HG03060 (cell line): Measurements from ENCODE around the gene SLC25A19.
"Not testable (repeated sequence)": the region's sequence is repeated elsewhere in the genome, so short reads cannot be mapped to it uniquely, and the experiment has no call there.

Experiments used
- ATAC-seq: cut with Tn5 transposase; IDR thresholded peaks from one replicate; pipeline ENCODE4 v1.9.1; 2021; ENCODE audit warnings: low read depth, moderate number of reproducible peaks; ENCODE audit not compliant: unreplicated experiment

The SLC25A19 gene

DNA sequence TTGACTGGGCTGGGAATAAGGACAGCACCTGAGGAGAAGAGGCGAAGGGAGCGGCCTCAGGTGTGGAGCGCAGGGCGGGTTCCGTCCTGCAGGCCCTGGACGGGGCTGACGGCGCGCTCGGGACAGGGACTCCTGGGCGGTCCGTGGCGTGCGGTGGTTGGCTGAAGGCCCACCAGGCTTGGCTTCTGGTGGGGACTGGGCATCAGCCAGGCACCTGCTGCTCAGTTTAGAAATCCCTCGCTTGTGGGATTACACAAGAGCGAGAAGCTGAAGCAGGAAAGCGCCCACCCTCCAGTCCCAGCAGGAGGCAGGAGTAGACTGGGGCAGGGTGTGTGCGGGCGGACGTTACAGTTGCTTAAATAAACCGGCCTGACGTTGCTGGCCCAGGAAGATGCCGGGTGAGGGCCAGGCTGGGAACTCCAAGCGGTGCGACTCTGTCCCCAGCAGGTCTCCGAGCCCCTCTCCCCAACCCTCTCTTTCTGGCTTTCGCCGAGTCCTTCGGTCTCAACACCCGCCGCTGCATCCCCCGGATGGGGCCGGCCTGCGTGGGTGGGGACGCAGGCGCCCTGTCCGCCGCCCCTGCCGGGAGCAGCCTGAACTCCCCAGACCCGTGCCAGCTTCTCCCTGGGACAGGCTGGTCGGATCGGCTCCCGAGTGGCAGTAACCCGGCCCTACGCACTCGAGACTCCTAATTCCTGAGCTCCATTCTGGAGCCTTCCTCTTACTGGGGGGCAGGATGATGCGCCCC is 18.8 kb downstream of the SLC25A19 start:
- ATAC-seq: no peak

DNA sequence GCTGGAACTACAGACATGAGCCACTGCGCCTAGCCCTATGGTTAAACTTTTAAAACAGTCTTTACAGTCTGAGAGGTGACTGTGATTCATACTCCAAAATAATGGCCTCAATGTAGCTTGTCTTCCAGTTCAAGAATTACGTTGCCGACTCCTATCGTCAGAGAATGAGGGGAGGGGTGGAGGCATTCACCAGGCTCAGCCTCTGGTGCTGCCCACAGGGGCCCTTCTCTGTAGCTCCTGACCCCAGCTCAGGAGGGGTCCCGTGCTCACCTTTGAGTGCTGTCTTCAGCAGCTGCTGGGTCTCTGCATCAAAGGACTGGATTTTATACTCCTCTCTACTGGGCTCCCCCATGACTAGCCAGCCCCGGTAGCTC is 19.4 kb downstream of the SLC25A19 start:
- ATAC-seq: no peak

DNA sequence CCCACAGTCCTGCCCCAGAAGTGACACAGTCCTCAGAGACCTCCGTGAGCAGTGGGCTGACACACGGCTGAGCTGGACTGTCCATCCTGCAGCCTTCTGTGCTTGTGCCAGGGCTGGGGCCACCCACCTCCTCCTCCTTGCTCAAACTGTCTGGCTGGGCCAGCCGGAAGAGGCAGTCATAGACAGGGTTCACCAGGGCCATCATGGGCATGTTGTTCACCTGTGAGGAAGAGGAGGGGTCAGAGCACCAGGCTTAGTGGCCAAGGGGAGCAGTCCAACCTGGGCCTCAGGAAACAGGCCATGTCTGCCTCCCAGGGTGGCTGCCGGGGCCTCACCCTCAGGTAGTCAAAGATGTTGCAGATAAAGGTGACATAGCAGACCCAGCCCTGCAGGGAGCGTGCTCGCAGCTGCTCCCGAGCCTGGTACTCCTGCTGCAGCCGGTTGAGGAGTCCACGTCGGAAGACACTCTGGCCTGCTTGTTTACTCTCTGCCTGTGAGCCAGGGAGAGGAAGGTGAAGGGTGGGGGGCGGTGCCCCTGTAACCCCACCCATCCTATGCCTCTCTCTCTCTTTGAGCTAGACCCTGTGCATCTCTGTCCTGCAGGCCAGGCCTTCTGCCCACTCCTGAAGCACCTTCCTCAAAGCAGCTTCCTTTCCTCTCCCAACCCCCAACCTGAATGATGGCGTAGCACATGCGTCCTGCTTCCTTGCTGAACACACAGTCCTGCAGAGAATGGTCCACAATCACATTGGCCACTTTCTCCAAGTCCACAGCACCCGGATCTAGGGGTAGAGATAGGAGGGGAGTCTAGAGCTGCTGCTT is 21.6 kb downstream of the SLC25A19 start:
- no peak for ATAC-seq

DNA sequence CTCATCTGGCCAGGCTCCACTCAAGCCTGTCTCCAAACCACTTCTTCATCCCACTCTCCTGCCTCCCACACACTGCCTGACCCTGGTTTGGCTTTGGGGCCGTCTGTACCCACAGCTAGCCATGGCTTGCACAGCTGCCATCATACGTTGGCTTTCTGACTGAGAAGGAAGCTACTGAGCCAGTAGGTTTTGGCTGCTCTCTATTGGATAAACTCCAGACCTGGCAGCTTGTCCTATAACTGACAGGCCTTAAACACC is 22.2 kb downstream of the SLC25A19 start:
- no peak for ATAC-seq

DNA sequence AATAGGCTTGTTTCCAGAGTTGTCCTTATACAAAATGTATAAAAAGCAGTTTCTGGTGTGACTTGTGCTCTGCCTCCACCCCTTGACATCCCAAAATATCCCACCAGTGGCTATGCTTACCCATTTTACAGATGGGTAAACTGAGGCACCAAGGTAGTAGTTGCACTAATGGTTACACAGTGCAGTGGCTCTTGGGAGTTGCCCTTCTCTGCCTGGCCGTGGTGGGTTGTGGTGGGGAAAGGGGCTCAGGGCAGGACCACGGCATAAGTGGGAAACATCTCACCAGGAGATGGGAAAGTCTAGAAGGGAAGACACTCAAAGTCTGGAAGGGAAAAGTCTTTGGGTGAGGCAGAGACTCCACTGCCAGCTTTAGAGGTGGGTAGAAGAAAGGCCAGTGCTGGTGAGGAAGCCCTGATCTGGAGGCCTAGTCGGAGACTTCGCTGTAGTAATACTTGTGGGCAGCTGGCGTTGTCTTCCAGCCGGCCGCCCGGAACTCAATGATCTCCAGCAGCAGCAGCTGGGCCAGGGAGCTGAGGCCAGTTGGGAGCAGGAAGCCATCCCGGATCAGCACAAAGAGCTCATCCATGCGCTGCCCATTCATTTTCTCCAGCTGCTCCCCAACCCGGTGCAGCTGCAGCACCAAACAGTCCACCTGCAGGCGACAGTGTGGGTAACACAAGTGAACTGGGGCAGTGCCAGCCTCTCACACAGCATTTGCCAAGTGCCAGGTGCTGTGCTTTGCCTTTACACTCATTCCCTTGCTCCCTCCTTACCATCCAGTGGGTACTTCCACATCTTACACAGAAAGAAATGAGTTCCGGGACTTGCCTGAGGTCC is 22.7 kb downstream of the SLC25A19 start:
- no peak for ATAC-seq

DNA sequence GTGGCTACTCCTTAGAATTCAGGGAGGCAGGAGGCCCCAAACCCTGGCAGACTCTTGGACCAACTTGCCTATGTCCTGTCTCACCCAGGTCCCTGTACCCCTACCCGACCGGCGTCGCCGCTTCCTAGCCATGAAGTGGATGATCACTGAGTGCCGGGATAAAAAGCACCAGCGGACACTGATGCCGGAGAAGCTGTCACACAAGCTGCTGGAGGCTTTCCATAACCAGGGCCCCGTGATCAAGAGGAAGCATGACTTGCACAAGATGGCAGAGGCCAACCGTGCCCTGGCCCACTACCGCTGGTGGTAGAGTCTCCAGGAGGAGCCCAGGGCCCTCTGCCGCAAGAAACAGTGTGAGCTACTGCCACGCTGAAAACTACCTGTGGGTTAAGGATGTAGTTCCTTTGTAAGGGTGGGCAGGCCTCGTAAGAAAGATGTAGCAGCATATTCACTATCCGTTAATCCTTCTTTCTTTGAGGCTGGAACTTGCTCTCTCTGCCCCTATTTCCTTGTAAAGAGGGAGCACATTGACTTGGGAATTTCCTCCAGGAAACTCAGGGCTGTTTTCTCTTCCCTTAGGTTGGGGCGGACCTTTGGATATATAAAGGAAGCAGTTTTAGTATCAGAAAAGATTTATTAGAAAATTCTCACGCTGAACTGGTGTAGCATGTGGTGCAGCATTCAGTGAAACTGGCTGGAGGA is 23.5 kb downstream of the SLC25A19 start:
- no peak for ATAC-seq

DNA sequence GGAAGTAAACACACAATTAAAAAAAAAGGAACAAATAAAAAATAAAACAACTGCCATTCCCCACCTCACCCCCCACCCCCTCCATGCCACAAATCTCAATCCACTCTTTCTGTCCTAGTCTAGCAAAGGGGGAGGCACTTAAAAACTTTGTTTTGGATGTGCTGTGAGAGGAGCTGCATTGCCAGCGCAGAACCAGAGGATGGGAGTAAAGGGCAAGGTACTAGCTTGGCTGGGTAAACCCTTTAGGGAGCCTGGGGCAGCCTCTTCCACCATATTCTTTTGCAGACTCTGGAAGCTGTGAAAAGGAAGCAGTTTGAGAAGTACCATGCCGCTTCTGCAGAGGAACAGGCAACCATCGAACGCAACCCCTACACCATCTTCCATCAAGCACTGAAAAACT is 26.2 kb downstream of the SLC25A19 start:
- no peak for ATAC-seq

DNA sequence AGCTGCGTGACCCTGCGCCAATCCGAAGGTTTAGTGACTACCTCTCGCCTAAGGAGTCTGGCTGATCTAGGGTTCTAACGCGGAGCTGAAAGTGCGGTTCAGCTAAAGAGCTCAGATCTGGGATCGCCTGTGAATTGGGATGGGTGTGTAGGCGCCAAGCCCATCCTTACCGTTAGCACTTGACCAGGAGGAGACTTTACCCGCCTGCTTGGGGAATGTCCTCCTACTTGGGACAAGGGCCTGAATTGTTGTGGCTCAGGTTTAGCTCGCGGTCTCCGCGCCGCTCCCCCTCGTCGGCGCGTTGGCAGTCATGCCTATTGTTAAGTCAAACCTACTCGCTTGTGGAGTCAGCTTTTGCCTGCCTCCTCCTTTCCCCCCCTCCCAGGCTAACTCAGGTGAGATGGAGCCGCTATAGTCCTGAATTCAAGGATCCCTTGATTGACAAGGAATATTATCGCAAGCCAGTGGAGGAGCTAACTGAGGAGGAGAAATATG is 27.1 kb downstream of the SLC25A19 start:
- ATAC-seq: no peak

DNA sequence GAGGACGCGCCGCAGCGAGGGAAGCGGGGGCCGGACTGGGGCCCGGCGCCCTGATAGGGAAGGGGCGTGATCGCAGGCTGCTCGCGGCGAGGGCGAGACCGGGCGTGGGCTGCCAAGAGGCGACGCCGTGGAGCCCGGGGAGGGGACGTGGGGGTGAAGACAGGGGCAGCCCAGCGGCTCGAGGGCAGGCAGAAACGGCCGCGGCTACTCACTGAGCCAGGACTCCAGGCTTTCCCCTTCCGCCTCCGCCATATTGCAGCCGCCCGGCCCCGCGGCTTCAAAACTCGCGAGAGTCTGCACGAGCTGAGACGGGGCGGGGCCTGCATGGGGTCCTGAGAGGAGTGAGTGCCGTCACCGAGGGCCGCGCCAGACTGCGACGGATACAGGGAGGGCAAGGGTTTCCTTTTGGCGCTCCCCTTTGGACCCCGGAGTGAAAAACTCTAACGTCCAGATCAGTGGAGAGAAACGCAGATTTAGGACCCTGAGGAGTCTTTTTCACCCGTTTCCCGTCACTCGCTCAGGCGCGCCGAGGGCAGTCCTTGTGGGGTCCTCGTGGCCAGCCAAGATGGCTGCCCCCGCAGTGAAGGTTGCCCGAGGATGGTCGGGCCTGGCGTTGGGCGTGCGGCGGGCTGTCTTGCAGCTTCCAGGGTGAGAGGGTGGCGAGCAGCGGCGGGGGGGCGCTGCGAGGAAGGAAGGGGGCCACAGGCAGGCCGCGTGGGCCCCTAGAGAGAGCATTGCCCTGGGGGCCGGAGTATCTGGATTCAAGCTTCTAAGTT is 27.7 kb downstream of the SLC25A19 start, which contains the start of the genes GGA3 and MRPS7:
GGA3 (minus strand) TSS at position 271 of the 776 bp plus-strand sequence; CDS start at position 252, 19 bp downstream.
MRPS7 (plus strand) TSS at position 544 of the 776 bp plus-strand sequence; CDS start at position 566, 22 bp downstream.
- ATAC-seq: no peak

DNA sequence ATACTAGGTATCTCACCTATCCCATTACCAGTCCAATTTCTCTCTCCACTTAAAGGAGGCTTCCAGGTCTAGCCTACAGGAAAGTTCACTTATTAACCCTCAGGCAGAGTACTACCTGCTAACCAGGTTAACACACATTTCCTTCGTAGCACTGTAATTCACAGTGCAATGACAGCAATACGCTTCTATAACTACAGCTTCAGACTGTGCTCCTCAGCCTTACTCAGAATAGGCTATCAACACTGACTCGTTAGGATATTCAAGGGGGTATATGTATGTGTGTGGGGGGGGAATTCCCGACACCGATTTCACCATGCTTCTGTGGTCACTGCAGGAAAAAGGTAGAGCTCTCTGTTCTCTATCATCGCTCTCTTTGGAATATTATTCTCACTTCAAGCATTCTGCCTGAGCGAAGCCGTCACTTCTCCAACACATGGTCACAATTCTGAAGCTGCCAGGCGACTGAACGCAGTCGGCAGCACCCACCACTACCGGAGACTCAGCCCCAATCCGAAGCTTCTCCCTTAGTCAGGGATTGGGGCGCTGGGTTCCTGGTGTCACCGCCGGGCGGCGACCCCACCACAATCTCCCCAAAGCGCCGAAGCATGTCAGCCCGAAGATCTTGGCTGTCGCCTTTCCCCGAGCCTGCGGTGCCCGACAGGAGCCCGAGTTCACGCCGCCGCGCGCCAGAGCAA is 28.4 kb downstream of the SLC25A19 start:
- ATAC-seq: no peak

DNA sequence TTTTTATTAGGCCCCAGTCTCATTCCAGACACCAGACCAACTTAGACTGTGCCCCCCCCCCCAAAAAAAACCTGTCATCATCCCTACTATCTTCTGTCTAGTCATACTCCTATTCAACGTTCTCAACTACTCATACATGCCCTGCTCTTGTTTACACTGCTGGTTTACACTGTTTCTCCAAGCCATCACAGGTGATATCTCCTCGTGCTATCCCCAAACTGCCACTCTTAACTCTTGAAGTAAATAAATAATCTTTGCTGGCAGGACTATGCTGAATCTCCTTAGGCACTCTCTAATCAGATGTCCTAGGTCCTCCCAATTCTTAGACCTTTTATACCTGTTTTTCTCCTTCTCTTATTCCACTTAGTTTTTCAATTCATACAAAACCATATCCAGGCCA is 32.0 kb downstream of the SLC25A19 start:
- ATAC-seq: not testable (repeated sequence)

DNA sequence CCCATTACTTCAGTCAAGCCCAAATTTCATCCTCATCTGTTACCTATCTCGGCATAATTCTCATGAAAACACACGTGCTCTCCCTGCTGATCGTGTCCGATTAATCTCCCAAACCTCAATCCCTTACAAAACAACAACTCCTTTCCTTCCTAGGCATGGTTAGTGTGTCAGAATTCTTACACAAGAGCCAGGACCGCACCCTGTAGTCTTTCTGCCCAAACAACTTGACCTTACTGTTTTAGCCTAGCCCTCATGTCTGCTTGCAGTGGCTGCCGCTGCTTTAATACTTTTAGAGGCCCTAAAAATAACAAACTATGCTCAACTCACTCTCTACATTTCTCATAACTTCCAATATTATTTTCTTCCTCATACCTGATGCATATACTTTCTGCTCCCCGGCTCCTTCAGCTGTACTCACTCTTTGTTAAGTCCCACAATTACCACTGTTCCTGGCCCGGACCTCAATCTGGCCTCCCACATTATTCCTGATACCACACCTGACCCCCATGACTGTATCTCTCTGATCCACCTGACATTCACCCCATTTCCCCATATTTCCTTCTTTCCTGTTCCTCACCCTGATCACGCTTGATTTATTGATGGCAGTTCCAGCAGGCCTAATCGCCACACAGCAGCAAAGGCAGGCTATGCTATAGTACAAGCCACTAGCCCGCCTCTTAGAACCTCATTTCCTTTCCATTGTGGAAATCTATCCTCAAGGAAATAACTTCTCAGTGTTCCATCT is 33.1 kb downstream of the SLC25A19 start:
- not testable (repeated sequence) for ATAC-seq

DNA sequence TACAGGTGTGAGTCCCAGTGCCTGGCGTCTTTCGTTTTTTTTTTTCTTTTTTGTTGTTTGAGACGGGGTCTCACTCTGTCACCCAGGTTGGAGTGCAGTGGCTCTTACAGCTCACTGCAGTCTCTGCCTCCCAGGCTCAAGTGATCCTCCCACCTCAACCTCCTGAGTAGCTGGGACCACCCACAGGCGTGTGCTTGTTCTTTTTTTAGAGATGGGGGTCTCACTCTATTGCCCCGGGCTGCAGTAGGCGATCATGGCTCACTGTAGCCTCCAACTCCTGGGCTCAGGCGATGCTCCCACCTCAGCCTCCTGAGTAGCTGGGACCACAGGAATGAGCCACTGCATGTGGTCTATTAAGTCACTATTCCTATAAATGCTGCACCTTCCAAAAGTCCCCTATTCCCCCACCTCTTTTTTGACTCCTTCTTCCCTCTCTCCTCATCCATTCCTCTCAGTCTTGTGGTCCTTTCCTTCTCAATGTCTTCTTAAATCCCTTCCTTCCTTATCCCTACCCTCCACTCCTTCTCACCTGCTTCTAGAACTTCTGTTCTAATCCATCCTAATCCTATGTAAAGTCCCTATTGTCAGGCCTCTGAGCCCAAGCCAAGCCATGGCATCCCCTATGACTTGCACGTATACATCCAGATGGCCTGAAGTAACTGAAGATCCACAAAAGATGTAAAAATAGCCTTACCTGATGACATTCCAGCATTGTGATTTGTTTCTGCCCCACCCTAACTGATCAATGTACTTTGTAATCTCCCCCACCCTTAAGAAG is 37.0 kb downstream of the SLC25A19 start:
- no peak for ATAC-seq

DNA sequence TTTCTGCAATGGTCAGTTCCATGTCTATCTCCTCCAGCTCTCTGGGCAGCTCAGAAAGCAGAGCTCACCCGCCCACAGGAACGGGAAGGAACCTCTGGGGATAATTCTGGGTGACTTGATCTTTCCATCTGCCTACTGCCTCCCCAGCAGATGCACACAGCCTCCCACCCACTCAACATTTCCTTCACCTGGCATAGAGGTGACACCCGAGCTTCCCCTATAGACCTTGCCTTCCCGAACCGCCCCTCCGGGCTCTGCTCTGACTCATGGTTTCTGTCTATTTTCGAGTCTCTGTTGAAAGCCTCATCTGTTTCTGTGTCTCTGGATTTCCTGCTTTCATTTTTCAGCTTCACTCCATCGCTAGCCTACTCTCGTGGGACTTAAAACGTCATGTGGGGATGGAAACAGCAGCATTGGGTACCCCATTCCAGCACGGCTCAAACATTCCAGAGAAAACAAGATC is 39.2 kb downstream of the SLC25A19 start:
- peak; percentile 59 for ATAC-seq

DNA sequence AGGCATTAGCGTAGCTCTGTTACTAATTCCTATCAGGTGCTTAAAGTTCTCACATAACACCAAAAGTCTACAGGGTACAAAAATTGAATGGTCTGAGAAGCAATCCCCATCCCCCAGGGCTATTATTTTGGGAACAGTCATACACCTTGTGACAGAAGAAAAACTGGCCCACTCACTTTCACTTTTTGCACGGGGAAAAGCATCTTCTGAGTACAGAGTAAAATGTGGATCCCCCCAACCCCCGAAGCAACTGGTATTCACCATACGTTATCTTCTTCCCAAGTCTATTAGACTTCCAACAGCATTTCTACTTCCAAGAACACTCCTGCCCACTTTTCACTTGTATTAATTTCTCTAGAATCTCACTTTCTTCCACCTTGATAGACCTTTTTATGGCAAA is 39.7 kb downstream of the SLC25A19 start:
- ATAC-seq: no peak

DNA sequence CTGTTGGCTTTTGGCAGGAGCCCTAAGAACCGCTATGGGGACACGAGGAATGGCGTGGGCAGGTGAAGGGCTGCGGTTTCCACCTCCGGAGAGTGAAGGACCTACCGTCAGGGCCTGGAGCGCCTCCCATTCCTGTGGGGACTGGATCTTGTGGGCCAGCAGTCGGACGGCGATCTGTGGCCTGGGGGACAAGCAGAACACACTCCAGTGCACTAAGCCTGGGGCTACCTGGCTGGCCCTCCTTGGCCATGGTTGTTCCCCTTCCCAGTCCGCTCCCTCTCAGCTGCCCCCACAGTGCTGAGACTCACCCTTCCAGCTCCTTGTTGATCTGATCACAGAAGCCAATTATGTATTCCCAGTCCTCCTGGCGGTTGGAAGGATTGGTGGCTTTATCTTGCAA is 42.8 kb downstream of the SLC25A19 start:
- no peak for ATAC-seq

DNA sequence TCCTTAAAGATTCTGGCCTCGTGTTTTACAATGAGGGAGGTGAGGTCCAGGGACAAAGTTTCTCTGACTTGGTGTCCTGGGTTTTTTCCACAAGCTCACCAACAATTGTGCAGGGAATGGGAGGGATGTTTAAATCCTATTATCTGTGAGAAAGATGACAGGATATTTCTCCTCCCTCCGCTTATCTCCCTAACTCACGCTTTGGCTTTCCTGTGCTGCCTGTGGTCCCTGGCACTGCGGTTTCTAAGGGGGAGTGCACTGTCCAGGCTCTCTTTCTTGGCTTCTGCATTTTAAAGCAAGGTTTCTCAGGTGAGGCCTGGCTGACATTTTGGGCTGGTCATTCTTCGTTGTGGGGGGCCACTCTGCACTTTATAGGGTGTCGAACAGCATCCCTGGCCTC is 44.2 kb downstream of the SLC25A19 start:
- ATAC-seq: no peak
